CD4-positive, alpha-beta T cell treated with Interleukin-10 for 1 hour (primary cell): ENCODE measurements around the gene HIVEP1.
A peak's percentile ranks its signal among the peaks of the same experiment; 100 is the strongest.
"Not testable (repeated sequence)": the region's sequence is repeated elsewhere in the genome, so short reads cannot be mapped to it uniquely, and the experiment has no call there.

Experiments
- DNase-seq: peaks from one replicate; pipeline ENCODE4 v3.0.0-alpha.2; 2020

HIVEP1 gene

GRCh38 chr6:12092762-12093161, 80.7 kb downstream of the HIVEP1 start:
- no peak for DNase-seq

- DNase-seq, result no peak
These were observed 82.6 kb downstream of the HIVEP1 start for GRCh38 chr6:12094689-12095088.

GRCh38 chr6:12096342-12096741, 84.2 kb downstream of the HIVEP1 start:
- no peak for DNase-seq

GRCh38 chr6:12097791-12098190, 85.7 kb downstream of the HIVEP1 start:
- DNase-seq, result no peak

- no peak for DNase-seq
These were observed 87.7 kb downstream of the HIVEP1 start for GRCh38 chr6:12099623-12100338.

- no peak for DNase-seq
These were observed 88.9 kb downstream of the HIVEP1 start for GRCh38 chr6:12101048-12101447.

- no peak for DNase-seq
These were observed 89.7 kb downstream of the HIVEP1 start for GRCh38 chr6:12101653-12102312.

GRCh38 chr6:12102350-12102749, 90.2 kb downstream of the HIVEP1 start:
- no peak for DNase-seq

GRCh38 chr6:12103158-12103557, 91.0 kb downstream of the HIVEP1 start:
- no peak for DNase-seq

GRCh38 chr6:12105271-12105670, 93.2 kb downstream of the HIVEP1 start:
- DNase-seq, result no peak

GRCh38 chr6:12108376-12108775, 96.3 kb downstream of the HIVEP1 start:
- DNase-seq, result not testable (repeated sequence)

- peak; percentile 23 for DNase-seq
These were observed 98.6 kb downstream of the HIVEP1 start for GRCh38 chr6:12110523-12111362.

GRCh38 chr6:12111363-12111670, 99.2 kb downstream of the HIVEP1 start:
- no peak for DNase-seq

GRCh38 chr6:12112540-12113189, 100.6 kb downstream of the HIVEP1 start:
- DNase-seq, result no peak

- no peak for DNase-seq
These were observed 101.1 kb downstream of the HIVEP1 start for GRCh38 chr6:12113190-12113577.

GRCh38 chr6:12114055-12114503, 102.0 kb downstream of the HIVEP1 start:
- no peak for DNase-seq

GRCh38 chr6:12115001-12115400, 102.9 kb downstream of the HIVEP1 start:
- DNase-seq, result no peak

- no peak for DNase-seq
These were observed 103.4 kb downstream of the HIVEP1 start for GRCh38 chr6:12115492-12115891.

- no peak for DNase-seq
These were observed 104.2 kb downstream of the HIVEP1 start for GRCh38 chr6:12116264-12116800.

GRCh38 chr6:12116978-12117377, 104.9 kb downstream of the HIVEP1 start:
- DNase-seq, result no peak

- no peak for DNase-seq
These were observed 106.5 kb downstream of the HIVEP1 start for GRCh38 chr6:12118607-12119006.

GRCh38 chr6:12119085-12119588, 107.0 kb downstream of the HIVEP1 start:
- peak; percentile 74 for DNase-seq

GRCh38 chr6:12125396-12125795, 113.3 kb downstream of the HIVEP1 start:
- DNase-seq, result no peak
